CD4-positive, alpha-beta T cell (primary cell): Measurements from ENCODE around the gene PTGFR. TPM values are rescaled to one million over a fixed set of nuclear protein-coding genes. Genes with fewer than 3 reads are reported as not detected.

ENCODE experiments used
- ATAC-seq: fragments of 200-7000 bp; cut with Tn5 transposase; one replicate; pipeline ENCODE4 v1.10.0; 2022; ENCODE audit warnings: mild to moderate bottlenecking; ENCODE audit not compliant: poor library complexity
- CTCF ChIA-PET: fragments of 350-600 bp; sonication (Branson Sonifier 250); formaldehyde crosslinking; loops from one replicate; lab custom pipeline; 2021; ENCODE audit warnings: antibody characterized with exemption, inconsistent platforms; lab: Charles Lee
- POLR2A ChIA-PET: fragments of 350-600 bp; sonication (Branson Sonifier 250); formaldehyde crosslinking; loops from one replicate; lab custom pipeline; 2021; ENCODE audit warnings: antibody characterized with exemption, inconsistent platforms; lab: Charles Lee
- DNase-seq, 14 experiments: peaks; one replicate each; pipeline ENCODE4 v3.0.0-alpha.2; 2013 to 2020; ENCODE audit warnings: mixed read lengths in 2 of 14
- H3K27ac ChIP-seq, 2 donors: one replicate each; pipeline versions ENCODE4 v1.5.1 to v1.7.0; 2013; ENCODE audit warnings: low read length in 2 of 2, low read depth in 1 of 2, mild to moderate bottlenecking in 1 of 2
- H3K27me3 ChIP-seq, 2 experiments: 1 replicate in 1 of 2; 2 replicates in 1 of 2; pipeline versions ENCODE4 v1.6.1 to v1.7.0; 2013; ENCODE audit warnings: low read length in 2 of 2, control low read depth in 1 of 2, mild to moderate bottlenecking in 1 of 2, moderate library complexity in 1 of 2; ENCODE audit not compliant: insufficient read depth in 2 of 2, control insufficient read depth in 1 of 2
- H3K36me3 ChIP-seq: one replicate; pipeline ENCODE4 v1.6.1; 2013; ENCODE audit warnings: low read length, control low read depth; ENCODE audit not compliant: insufficient read depth
- H3K4me1 ChIP-seq: one replicate; pipeline ENCODE4 v1.6.1; 2013; ENCODE audit warnings: low read length, control low read depth; ENCODE audit not compliant: insufficient read depth
- H3K4me3 ChIP-seq: one replicate; pipeline ENCODE4 v1.5.1; 2013; ENCODE audit warnings: mild to moderate bottlenecking, low read length, moderate library complexity
- H3K9me3 ChIP-seq, 2 experiments: 1 replicate in 1 of 2; 2 replicates in 1 of 2; pipeline versions ENCODE4 v1.6.1 to v1.7.0; 2013; ENCODE audit warnings: low read length in 2 of 2, mild to moderate bottlenecking in 2 of 2, control low read depth in 1 of 2, moderate library complexity in 1 of 2; ENCODE audit not compliant: control insufficient read depth in 1 of 2, insufficient read depth in 1 of 2
- H3K27ac Mint-ChIP-seq: one replicate; pipeline ENCODE4 v1.8.0; 2020; ENCODE audit warnings: mixed read lengths
- H3K27me3 Mint-ChIP-seq: one replicate; pipeline ENCODE4 v1.8.0; 2021; ENCODE audit warnings: mixed read lengths
- H3K36me3 Mint-ChIP-seq: one replicate; pipeline ENCODE4 v1.8.0; 2021; ENCODE audit warnings: low read depth, mixed read lengths
- H3K4me1 Mint-ChIP-seq: one replicate; pipeline ENCODE4 v1.8.0; 2021; ENCODE audit warnings: low read depth, mixed read lengths
- H3K4me3 Mint-ChIP-seq: one replicate; pipeline ENCODE4 v1.8.0; 2020; ENCODE audit warnings: mild to moderate bottlenecking, mixed read lengths
- H3K9me3 Mint-ChIP-seq: one replicate; pipeline ENCODE4 v1.8.0; 2020; ENCODE audit warnings: mixed read lengths
- intact Hi-C, 2 experiments: fragments of 100-400 bp; cut with DNase I in 1 of 2; cut with micrococcal nuclease in 1 of 2; formaldehyde crosslinking; loops; one replicate each; pipeline versions ENCODE4 v1.15.1 to v1.9.0; 2023 to 2025; cut with DNase I, micrococcal nuclease
- total RNA-seq, 174 experiments: library from RNA in 2 of 174; stranded (reverse) in 2 of 174; gene quantifications; one replicate each; pipeline ENCODE4 v1.2.3 and lab custom pipeline; 2021 to 2026
- TF ChIP-seq, protein P1 (sequence below): fragments of 200-600 bp; IDR thresholded peaks from one replicate; pipeline ENCODE4 v1.8.0; 2022; ENCODE audit warnings: antibody characterized with exemption, mild to moderate bottlenecking

Gene PTGFR
- total RNA-seq, 2 experiments from 2014 or later = not detected

DNA sequence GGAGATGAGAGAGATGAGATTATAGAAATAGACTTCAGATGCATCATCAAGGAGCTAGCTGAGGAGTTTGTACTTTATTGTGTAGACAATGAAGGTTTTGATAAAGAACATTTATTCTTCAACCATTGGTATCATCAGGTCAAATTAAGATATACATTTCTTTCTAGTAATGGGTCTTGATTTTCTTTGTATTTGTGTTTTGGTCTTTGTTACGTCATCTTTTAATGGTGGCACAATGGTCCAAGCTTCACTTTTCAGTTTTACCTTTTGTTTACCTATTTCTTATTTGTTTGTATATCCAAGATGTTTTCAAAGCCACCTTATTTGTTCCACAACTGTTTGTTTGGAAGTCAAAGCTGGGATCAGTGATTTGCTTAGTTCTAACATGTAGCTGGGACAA lies 44.5 kb downstream of the PTGFR start:
- H3K9me3 Mint-ChIP-seq = no peaks in the 10 kb centered on the region
- ATAC-seq = no peak

DNA sequence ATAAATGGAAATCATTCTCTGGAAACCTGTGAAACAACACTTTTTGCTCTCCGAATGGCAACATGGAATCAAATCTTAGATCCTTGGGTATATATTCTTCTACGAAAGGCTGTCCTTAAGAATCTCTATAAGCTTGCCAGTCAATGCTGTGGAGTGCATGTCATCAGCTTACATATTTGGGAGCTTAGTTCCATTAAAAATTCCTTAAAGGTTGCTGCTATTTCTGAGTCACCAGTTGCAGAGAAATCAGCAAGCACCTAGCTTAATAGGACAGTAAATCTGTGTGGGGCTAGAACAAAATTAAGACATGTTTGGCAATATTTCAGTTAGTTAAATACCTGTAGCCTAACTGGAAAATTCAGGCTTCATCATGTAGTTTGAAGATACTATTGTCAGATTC lies 45.7 kb downstream of the PTGFR start:
- TF ChIP-seq, protein P1, sequence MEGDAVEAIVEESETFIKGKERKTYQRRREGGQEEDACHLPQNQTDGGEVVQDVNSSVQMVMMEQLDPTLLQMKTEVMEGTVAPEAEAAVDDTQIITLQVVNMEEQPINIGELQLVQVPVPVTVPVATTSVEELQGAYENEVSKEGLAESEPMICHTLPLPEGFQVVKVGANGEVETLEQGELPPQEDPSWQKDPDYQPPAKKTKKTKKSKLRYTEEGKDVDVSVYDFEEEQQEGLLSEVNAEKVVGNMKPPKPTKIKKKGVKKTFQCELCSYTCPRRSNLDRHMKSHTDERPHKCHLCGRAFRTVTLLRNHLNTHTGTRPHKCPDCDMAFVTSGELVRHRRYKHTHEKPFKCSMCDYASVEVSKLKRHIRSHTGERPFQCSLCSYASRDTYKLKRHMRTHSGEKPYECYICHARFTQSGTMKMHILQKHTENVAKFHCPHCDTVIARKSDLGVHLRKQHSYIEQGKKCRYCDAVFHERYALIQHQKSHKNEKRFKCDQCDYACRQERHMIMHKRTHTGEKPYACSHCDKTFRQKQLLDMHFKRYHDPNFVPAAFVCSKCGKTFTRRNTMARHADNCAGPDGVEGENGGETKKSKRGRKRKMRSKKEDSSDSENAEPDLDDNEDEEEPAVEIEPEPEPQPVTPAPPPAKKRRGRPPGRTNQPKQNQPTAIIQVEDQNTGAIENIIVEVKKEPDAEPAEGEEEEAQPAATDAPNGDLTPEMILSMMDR = no peak
- H3K27ac ChIP-seq = no peak overlapping the region
- H3K36me3 ChIP-seq = no peaks in the 10 kb centered on the region
- no peaks in the 10 kb centered on the region for H3K4me1 ChIP-seq
- H3K36me3 Mint-ChIP-seq = no peaks in the 10 kb centered on the region
- intact Hi-C loops = no loop called here
- H3K4me3 Mint-ChIP-seq = no peak overlapping the region
- ChIA-PET CTCF (no interaction called here), POLR2A (no interaction called here)
- peaks cover 1% of the 10 kb centered on the region for H3K9me3 Mint-ChIP-seq
- DNase-seq (no peak), ATAC-seq (no peak)
- H3K27me3 ChIP-seq = no peaks in the 10 kb centered on the region
- H3K27ac Mint-ChIP-seq = no peak overlapping the region
- H3K4me1 Mint-ChIP-seq = no peaks in the 10 kb centered on the region
- no peaks in the 10 kb centered on the region for H3K9me3 ChIP-seq
- H3K4me3 ChIP-seq = no peak overlapping the region
- no peaks in the 10 kb centered on the region for H3K27me3 Mint-ChIP-seq

More for the DNA sequence above, 44.5 kb downstream of the PTGFR start:
- Mint-ChIP-seq H3K27ac (no peak overlapping the region), H3K4me3 (no peak overlapping the region), H3K27me3 (no peaks in the 10 kb centered on the region), H3K36me3 (no peaks in the 10 kb centered on the region), H3K4me1 (no peaks in the 10 kb centered on the region)
- Histone ChIP-seq H3K4me3 (no peak overlapping the region), H3K27me3 (no peaks in the 10 kb centered on the region), H3K36me3 (no peaks in the 10 kb centered on the region), H3K4me1 (no peaks in the 10 kb centered on the region), H3K9me3 (no peaks in the 10 kb centered on the region), H3K27ac (no peak overlapping the region)
- ChIA-PET POLR2A (no interaction called here), CTCF (no interaction called here)
- intact Hi-C loops = no loop called here
- DNase-seq = no peak
- TF ChIP-seq, protein P1 = no peak

DNA sequence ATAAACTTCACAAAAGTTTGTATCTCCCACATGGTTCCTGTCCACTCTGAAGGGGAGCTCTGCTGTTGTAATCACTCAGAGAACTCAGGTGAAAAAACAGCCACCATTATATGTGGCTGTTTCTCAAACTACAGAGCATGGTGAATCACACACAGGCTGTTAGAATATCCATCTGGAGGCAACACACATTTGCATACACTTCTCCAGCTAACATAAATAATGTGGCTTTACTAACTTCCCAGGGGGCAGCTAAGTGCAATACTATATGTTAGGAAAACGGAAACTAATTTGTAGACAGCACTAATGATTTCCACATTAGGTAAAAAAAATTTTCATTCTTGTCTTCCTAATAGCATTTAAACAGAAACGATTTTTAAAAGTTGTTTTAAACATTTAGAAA lies 49.3 kb downstream of the PTGFR start:
- no peak for ATAC-seq
- no peaks in the 10 kb centered on the region for H3K36me3 ChIP-seq
- H3K27me3 Mint-ChIP-seq = peaks cover 6% of the 10 kb centered on the region
- H3K4me3 Mint-ChIP-seq = no peak overlapping the region
- H3K9me3 Mint-ChIP-seq = peaks cover 2% of the 10 kb centered on the region
- no peak overlapping the region for H3K27ac Mint-ChIP-seq
- ChIA-PET CTCF (no interaction called here), POLR2A (no interaction called here)
- H3K27me3 ChIP-seq = no peaks in the 10 kb centered on the region
- H3K9me3 ChIP-seq = peaks cover 0 to 5% of the 10 kb centered on the region in 2 experiments
- intact Hi-C loops = no loop called here
- H3K4me1 Mint-ChIP-seq = no peaks in the 10 kb centered on the region
- H3K36me3 Mint-ChIP-seq = no peaks in the 10 kb centered on the region
- TF ChIP-seq, protein P1 = no peak
- H3K4me3 ChIP-seq = no peak overlapping the region
- no peak for DNase-seq
- H3K4me1 ChIP-seq = no peaks in the 10 kb centered on the region
- H3K27ac ChIP-seq = no peak overlapping the region
